ENCODE results near the gene SYNPR.
"Not testable (repeated sequence)": the region's sequence is repeated elsewhere in the genome, so short reads cannot be mapped to it uniquely, and the experiment has no call there.

Gene SYNPR

DNA sequence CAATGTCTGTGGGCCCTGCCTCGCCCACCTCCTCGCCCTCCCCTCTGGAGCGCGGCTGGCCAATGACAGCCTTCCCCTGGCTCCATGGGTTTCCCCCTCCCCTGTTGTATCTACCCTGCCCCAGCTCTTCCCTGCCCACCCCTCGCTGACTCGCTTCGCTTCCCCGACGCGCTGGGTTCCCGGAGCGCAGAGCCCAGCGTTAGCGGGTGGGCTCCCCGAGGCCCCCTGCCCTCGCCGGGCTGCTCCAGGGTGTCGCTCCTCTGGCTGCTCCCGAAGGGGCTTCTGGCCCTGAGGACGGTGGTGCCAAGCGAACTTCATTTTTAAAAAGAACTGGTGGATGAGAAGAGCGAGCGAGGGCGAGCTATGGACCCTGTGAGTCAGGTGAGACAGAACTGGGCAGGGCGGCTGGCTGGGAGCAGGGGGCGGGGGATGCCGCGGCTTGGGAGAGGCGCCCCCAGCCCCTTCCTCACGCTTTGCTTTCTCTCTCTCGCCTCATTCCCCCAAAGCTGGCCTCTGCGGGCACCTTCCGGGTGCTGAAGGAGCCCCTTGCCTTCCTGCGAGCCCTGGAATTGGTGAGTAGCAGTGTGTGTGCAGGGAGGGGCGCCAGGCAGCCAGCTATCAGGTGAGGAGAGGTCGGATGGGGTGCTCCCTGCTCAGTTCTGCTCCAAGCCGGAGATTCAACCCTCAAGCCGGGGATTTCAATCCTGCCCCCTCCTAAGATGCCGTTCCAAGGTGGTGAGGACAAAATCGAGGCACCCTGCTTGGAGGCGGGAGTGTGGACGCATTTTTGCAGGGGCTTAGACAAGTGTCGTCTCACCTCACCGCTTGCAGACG, at the start of gene SYNPR:
TSS of gene SYNPR (plus strand) at position 138 of the 834 bp plus-strand sequence.
- no peak for DNase-seq

GRCh38 chr3:63228677-63229076, 49.4 kb upstream of the SYNPR start:
- DNase-seq, result peak; percentile 55

DNA sequence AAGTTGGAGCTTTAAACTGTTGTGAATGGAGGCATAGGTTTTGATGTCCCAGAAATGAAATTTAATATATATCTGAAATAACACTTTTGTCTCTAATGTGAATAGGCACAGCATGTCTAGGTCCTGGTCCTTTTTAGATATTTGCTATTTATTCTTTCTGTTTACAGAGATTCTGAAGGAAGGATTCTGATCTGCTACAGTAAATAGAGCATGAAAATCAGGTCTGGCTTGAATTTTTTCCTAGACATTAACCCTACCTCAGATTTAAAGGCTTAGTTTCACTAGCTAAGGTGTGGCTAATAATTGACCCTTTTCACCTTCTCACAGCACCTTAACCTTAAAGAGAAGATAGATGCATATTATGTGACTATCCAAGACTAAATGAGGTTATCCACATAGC, 48.0 kb upstream of the SYNPR start:
- DNase-seq, result no peak

GRCh38 chr3:63231643-63232042, 46.5 kb upstream of the SYNPR start:
- no peak for DNase-seq

DNA sequence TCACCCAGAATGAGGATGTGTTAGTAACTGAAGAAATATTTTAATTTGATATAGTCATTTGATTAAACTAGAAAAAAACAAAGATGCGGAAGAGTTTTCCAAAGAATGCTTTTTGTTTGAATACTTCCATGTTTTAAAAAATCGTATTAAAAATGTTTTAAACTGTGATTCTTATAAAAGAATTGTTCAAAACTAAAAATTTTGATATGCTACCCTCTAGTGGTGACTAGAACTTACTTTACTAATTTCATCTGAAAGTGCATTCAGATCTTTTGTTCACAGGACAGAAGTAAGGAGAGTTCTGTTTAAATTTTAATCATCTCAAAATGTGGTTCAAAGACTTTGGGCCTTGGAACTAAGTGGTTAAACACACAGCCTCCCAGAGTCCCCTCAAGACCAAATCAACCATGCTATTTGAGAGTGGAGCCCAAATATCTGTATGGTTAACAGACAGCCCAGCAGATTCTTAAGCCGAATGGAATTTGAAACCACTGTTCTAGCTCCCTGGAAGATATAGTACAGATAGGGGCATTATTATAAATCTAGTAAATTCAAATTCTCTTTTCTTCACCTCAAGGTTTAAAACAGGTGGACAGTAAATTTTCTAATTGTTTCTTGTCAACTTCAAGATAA, 45.2 kb upstream of the SYNPR start:
- DNase-seq, result no peak

- no peak for DNase-seq
Measured at GRCh38 chr3:63240381-63240902, 37.7 kb upstream of the SYNPR start.

GRCh38 chr3:63242124-63242523, 36.0 kb upstream of the SYNPR start:
- DNase-seq, result no peak

- DNase-seq, result no peak
Measured at GRCh38 chr3:63244486-63244885, 33.6 kb upstream of the SYNPR start.

DNA sequence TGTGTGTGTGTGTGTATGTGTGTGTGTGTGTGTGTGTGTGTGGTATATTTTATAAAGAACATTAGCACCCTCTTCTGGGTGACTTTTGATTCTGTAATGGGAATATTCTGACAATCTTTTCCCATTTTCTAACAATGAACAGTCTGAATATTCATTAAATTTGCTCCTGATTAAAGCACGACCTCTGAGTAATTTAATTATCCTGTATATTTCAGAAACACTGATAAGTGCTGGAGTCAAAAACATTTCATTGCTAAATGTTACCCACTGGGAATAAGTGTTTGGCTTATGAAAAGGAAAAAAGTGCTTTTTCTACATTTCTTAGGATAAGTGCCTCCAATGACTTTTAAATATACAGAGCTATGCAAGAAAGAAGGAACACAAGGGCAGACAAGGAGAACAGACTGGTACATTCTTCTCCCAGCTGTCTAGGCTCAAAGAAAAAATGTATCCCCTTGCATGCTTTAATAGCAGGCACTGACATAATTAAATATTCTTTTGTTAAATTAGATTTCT, 32.3 kb upstream of the SYNPR start:
- no peak for DNase-seq

DNA sequence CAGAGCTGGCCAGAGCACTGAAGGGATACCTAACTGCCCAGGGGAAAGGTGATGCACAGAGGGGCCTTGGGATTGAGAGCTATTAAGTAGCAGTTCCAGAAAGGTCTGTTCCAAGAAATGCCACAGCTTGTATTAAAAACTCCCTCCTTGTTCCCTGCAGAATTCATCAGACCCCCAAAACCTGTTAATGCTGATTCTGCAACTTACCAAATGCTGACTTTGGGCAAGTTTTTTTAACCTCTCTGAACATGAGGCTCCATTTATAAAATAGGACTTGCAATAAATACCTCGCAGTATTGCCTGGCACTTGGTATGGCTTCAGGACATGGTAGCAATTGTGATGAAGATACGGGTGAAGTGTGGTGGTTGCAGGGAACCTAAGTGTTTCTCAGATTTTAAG, 30.1 kb upstream of the SYNPR start:
- no peak for DNase-seq

GRCh38 chr3:63251499-63251898, 26.6 kb upstream of the SYNPR start:
- DNase-seq, result no peak

DNA sequence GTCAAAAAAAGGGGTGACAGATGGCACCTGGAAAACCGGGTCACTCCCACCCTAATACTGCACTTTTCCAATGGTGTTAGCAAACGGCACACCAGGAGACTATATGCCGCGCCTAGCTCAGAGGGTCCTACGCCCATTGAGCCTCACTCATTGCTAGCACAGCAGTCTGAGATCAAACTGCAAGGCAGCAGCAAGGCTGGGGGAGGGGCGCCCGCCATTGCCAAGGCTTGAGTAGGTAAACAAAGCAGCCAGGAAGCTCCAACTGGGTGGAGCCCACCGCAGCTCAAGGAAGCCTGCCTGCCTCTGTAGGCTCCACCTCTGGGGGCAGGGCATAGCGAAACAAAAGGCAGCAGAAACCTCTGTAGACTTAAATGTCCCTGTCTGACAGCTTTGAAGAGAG, 22.3 kb upstream of the SYNPR start:
- DNase-seq, result not testable (repeated sequence)

GRCh38 chr3:63264716-63265115, 13.4 kb upstream of the SYNPR start:
- no peak for DNase-seq

DNA sequence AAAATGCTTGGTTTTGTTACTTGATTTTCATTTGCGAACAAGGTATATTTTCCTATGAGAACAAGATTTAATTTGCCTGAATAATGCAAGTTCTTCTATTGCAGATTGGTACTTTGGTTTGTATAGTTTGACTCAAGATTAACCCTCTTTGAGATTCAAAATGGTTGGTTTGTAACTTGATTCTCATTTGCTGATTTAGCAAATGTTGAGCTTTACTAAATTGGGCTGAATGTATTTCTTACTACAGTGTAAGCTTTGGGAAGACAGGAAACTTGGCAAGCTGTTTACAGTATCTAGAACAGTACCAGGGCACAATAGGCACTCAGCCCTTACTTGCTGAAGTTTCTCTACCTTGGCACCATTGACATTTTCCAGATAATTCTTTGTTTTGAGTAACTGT, 3.7 kb upstream of the SYNPR start:
- DNase-seq, result no peak

DNA sequence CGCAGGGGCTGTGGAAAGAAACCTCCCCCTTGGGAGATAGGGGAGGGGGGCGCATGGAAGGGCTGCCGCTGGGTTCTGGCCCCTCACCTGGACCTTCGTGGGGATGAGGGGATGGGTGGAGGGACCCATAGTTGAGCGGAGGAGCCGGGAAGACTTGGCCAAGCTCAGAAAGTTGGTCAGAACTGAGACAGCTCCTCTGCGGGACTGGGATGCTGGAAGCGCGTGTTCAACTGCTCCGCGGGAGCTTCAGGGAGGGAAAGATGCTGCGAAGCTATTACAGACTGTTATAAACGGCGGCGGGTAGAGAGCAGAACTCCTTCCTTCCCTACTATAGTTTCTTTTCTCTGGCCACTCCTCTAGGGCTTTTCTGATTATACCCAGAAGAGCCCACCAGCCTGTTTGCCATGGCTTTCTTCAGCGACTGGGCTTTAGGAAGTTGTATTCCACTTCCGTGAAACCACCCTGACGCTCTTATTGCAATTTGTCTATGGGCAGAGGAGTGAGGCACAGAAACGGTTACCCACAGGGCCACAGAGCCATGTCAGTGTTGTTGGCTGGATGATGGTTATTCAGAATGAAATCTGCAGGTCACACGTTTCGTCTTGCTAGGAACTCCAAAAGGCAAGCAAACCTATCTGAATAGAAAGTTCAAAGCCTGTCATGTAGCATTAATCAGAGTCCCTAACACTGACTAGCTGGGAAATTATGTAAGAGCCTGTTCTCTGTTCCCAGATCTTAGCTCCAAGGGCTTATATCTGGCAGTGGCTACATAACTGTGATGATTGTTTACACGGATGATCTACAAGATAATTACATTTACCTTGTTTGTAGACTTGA, 1.1 kb downstream of the SYNPR start:
- DNase-seq, result no peak

- no peak for DNase-seq
Measured at GRCh38 chr3:63287610-63288009, 9.5 kb downstream of the SYNPR start.

DNA sequence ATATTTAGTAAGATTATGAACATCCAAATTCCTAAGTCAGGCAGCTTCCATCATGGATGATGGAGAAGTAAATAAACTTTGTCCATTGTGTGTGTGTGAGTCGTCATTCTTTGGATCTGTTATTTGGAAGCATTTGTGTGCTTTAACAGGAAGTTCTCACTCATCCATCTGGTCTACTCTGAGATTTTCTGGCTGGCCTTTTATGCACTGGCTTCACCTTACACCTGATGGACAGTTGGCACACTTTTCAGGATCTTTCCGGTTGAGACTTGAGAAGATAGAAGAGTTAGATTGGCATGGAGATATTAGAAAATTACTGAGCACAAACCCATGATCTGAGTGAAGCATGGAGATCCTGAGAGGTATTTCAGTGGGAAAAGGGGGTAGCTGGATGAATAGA, 12.6 kb downstream of the SYNPR start:
- no peak for DNase-seq

GRCh38 chr3:63294332-63294731, 16.2 kb downstream of the SYNPR start:
- DNase-seq, result no peak

DNA sequence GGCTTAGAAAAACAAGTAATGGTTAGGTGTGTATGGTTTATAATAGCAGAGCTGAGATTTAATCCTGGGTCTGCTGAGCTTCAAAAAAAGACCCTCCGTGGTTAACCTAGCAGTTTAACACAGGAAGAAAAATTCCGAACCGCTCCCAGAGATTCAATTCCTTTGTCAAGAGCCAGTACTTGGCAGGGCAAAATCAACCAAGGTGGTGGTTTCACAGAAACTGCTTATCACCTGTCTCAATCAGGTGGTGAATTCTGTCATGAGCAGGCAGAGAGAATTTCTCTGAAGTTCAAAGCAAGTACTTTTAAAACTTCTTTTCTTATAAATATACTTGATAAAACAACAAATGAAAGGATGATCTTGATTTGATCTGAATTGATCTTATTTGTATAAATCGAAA, 17.2 kb downstream of the SYNPR start:
- no peak for DNase-seq

DNA sequence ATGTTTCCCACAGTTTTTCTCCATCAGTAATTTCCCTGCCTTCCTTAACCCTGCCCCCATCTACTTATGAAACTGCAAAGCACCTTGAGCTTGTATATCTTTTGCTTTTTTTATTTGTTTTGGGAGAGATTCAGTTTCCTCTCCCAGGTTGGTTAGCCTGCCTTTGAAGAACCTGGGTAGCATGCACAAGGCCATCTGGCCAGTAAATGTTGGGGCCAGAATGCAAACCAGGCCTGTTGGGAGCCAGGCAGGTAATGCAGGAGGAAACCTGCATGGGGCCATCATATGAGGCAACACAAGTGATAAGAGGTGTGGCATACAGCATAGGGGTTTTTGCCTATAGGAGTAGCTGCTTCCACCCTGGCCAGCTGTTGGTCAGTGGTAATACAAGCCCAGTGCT, 17.7 kb downstream of the SYNPR start:
- DNase-seq, result no peak

DNA sequence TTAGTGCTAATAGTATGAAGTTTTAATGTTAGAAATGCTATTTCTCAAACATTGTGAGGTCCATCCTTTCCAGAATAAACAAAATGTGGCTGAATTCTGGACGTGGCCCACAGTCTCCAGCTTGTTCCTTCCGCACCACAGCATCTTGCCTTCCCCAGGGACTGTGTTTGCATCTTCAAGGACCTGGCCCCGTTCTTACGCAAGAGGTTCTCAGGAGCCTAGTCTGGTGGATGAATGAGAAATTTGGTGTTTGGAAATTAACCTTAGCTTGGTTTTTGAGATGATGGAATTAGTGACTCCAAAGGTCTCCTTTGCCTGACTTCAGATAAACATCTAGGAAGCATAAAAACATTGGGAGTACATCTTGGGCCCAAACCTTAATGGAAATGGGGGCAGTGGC, 18.1 kb downstream of the SYNPR start:
- DNase-seq, result no peak

DNA sequence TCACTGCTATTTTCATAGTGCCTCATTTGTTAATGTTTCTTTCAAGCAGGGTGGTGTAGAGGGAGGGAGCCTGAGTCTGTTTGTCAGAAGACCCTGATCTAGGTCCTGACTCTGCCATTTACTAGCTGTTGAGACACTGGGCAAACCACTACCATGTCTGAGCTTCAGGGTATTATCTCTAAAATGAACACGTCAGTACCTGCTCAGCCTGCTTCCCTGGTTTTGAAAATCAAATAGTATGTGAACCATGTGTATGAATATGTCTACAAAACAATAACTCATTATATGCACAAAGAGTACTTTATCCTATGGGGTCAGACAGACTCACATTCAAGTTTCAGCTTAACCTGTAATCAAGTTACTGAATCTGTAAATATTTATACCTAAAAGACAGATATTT, 25.1 kb downstream of the SYNPR start:
- DNase-seq, result no peak

- DNase-seq, result no peak
Measured at GRCh38 chr3:63304421-63304820, 26.3 kb downstream of the SYNPR start.
